H9 (cell line): ENCODE measurements around the gene DAP3. TPM values are rescaled to one million over a fixed set of nuclear protein-coding genes. Genes with fewer than 3 reads are reported as not detected.
"Not testable (repeated sequence)": the region's sequence is repeated elsewhere in the genome, so short reads cannot be mapped to it uniquely, and the experiment has no call there.

ENCODE experiments used
- DNase-seq: peaks from one replicate; pipeline ENCODE4 v3.0.0-alpha.2; 2017
- H2AFZ ChIP-seq: one replicate; pipeline ENCODE4 v1.6.1; 2013; ENCODE audit warnings: mild to moderate bottlenecking, low read length, control low read depth, moderate library complexity
- H2AK5ac ChIP-seq: 2 replicates; pipeline ENCODE4 v1.6.1; 2013; ENCODE audit warnings: low read length, control low read depth, mixed read lengths; ENCODE audit not compliant: insufficient read length
- H2BK120ac ChIP-seq: one replicate; pipeline ENCODE4 v1.6.1; 2013; ENCODE audit warnings: low read depth, mild to moderate bottlenecking, low read length, control low read depth, inconsistent platforms; ENCODE audit not compliant: poor library complexity, severe bottlenecking
- H2BK12ac ChIP-seq: 2 replicates; pipeline ENCODE4 v1.6.1; 2013; ENCODE audit warnings: low read length, control low read depth, mixed read lengths, low read depth; ENCODE audit not compliant: insufficient read length
- H2BK15ac ChIP-seq: 2 replicates; pipeline ENCODE4 v1.6.1; 2013; ENCODE audit warnings: low read depth, low read length, control low read depth
- H2BK20ac ChIP-seq: one replicate; pipeline ENCODE4 v1.6.1; 2013; ENCODE audit warnings: low read depth, mild to moderate bottlenecking, low read length, control low read depth, inconsistent platforms; ENCODE audit not compliant: poor library complexity, severe bottlenecking
- H2BK5ac ChIP-seq: 2 replicates; pipeline ENCODE4 v1.6.1; 2013; ENCODE audit warnings: low read length, control low read depth, mixed read lengths; ENCODE audit not compliant: insufficient read length
- H3K14ac ChIP-seq: 2 replicates; pipeline ENCODE4 v1.6.1; 2013; ENCODE audit warnings: low read length, control low read depth; ENCODE audit not compliant: insufficient read depth
- H3K18ac ChIP-seq: 2 replicates; pipeline ENCODE4 v1.6.1; 2013; ENCODE audit warnings: low read depth, mild to moderate bottlenecking, mixed read lengths, low read length, control low read depth; ENCODE audit not compliant: insufficient read length
- H3K23ac ChIP-seq: 2 replicates; pipeline ENCODE4 v1.6.1; 2013; ENCODE audit warnings: low read length, control low read depth, mixed read lengths, low read depth; ENCODE audit not compliant: insufficient read length
- H3K23me2 ChIP-seq: 2 replicates; pipeline ENCODE4 v1.6.1; 2013; ENCODE audit warnings: low read depth, mild to moderate bottlenecking, mixed read lengths, low read length, control low read depth; ENCODE audit not compliant: insufficient read length, poor library complexity, severe bottlenecking
- H3K27ac ChIP-seq: 2 replicates; pipeline ENCODE4 v1.5.1; 2013; ENCODE audit warnings: low read length, control low read depth, mixed read lengths, low read depth; ENCODE audit not compliant: insufficient read length
- H3K27me3 ChIP-seq: 2 replicates; pipeline ENCODE4 v1.6.1; 2013; ENCODE audit warnings: low read length, control low read depth, inconsistent platforms; ENCODE audit not compliant: insufficient read depth
- H3K4ac ChIP-seq: 2 replicates; pipeline ENCODE4 v1.6.1; 2013; ENCODE audit warnings: low read depth, mild to moderate bottlenecking, control low read depth, inconsistent platforms, low read length, moderate library complexity
- H3K4me1 ChIP-seq: 2 replicates; pipeline ENCODE4 v1.6.1; 2013; ENCODE audit warnings: low read length, control low read depth, inconsistent platforms; ENCODE audit not compliant: insufficient read depth
- H3K4me2 ChIP-seq: 2 replicates; pipeline ENCODE4 v1.6.1; 2013; ENCODE audit warnings: low read length, control low read depth, mixed read lengths; ENCODE audit not compliant: insufficient read length, insufficient read depth
- H3K56ac ChIP-seq: 2 replicates; pipeline ENCODE4 v1.6.1; 2013; ENCODE audit warnings: low read depth, mild to moderate bottlenecking, mixed read lengths, low read length, control low read depth; ENCODE audit not compliant: insufficient read length
- H3K79me1 ChIP-seq: 2 replicates; pipeline ENCODE4 v1.6.1; 2013; ENCODE audit warnings: low read depth, mild to moderate bottlenecking, moderate library complexity, low read length, control low read depth, inconsistent platforms; ENCODE audit not compliant: insufficient read depth, poor library complexity, severe bottlenecking
- H3K79me2 ChIP-seq: 2 replicates; pipeline ENCODE4 v1.6.1; 2013; ENCODE audit warnings: low read length, control low read depth, inconsistent platforms; ENCODE audit not compliant: insufficient read depth
- H3K9ac ChIP-seq: 2 replicates; pipeline ENCODE4 v1.6.1; 2013; ENCODE audit warnings: low read length, control low read depth, mixed read lengths; ENCODE audit not compliant: insufficient read length; ENCODE audit errors: extremely low read depth
- H3K9me3 ChIP-seq: one replicate; pipeline ENCODE4 v1.6.1; 2013; ENCODE audit warnings: low read depth, low read length, inconsistent platforms; ENCODE audit not compliant: control insufficient read depth
- H3T11ph ChIP-seq: one replicate; pipeline ENCODE4 v1.6.1; 2013; ENCODE audit warnings: mild to moderate bottlenecking, low read length, control low read depth, inconsistent platforms
- H4K20me1 ChIP-seq: one replicate; pipeline ENCODE4 v1.6.1; 2013; ENCODE audit not compliant: control insufficient read depth, insufficient read length, insufficient read depth
- H4K5ac ChIP-seq: 2 replicates; pipeline ENCODE4 v1.6.1; 2013; ENCODE audit warnings: low read depth, mild to moderate bottlenecking, mixed read lengths, low read length, control low read depth; ENCODE audit not compliant: insufficient read length
- H4K8ac ChIP-seq: replicated peaks from 2 replicates; pipeline ENCODE4 v1.6.1; 2013; ENCODE audit warnings: low read length, control low read depth, mixed read lengths, low read depth; ENCODE audit not compliant: insufficient read length
- H4K91ac ChIP-seq: 2 replicates; pipeline ENCODE4 v1.6.1; 2013; ENCODE audit warnings: low read depth, mild to moderate bottlenecking, moderate library complexity, mixed read lengths, low read length, control low read depth; ENCODE audit not compliant: insufficient read length
- H3K27ac Mint-ChIP-seq, 3 experiments: 2 replicates in 2 of 3; 3 replicates in 1 of 3; pipeline ENCODE4 v1.8.0; 2020 to 2021; ENCODE audit warnings: mixed read lengths in 3 of 3, mild to moderate bottlenecking in 1 of 3, moderate library complexity in 1 of 3
- H3K27me3 Mint-ChIP-seq: 2 replicates; pipeline ENCODE4 v1.8.0; 2021; ENCODE audit warnings: low read depth, mild to moderate bottlenecking, moderate library complexity, mixed read lengths
- H3K36me3 Mint-ChIP-seq, 3 experiments: 2 replicates in 2 of 3; 3 replicates in 1 of 3; pipeline ENCODE4 v1.8.0; 2020 to 2021; ENCODE audit warnings: low read depth in 3 of 3, mixed read lengths in 3 of 3; ENCODE audit not compliant: insufficient read depth in 1 of 3
- H3K4me1 Mint-ChIP-seq, 2 experiments: 2 replicates each; pipeline ENCODE4 v1.8.0; 2020; ENCODE audit warnings: mixed read lengths in 2 of 2
- H3K4me3 Mint-ChIP-seq, 2 experiments: 2 replicates in 1 of 2; 3 replicates in 1 of 2; pipeline ENCODE4 v1.8.0; 2020 to 2021; ENCODE audit warnings: mild to moderate bottlenecking in 2 of 2, mixed read lengths in 2 of 2, moderate library complexity in 1 of 2
- H3K9me3 Mint-ChIP-seq, 2 experiments: 2 replicates in 1 of 2; 3 replicates in 1 of 2; pipeline ENCODE4 v1.8.0; 2020; ENCODE audit warnings: mild to moderate bottlenecking in 2 of 2, mixed read lengths in 2 of 2, moderate library complexity in 1 of 2
- WGBS: extraction: QIAGEN DNeasy Blood & Tissue Kit; methylation state at CpG from one replicate; pipeline ENCODE4 v1.1.7; 2013; ENCODE audit warnings: missing lambda C conversion rate, low lambda C conversion rate, mixed read lengths; ENCODE audit not compliant: insufficient read length; ENCODE audit errors: extremely low coverage; 5-methylcytosine and 5-hydroxymethylcytosine counted together
- total RNA-seq: library from RNA; stranded (reverse); gene quantifications from 2 replicates; pipeline ENCODE4 v1.2.1, GENCODE V29; 2021

Gene DAP3
- total RNA-seq, 1 experiment from 2014 or later, result 114 TPM

DNA sequence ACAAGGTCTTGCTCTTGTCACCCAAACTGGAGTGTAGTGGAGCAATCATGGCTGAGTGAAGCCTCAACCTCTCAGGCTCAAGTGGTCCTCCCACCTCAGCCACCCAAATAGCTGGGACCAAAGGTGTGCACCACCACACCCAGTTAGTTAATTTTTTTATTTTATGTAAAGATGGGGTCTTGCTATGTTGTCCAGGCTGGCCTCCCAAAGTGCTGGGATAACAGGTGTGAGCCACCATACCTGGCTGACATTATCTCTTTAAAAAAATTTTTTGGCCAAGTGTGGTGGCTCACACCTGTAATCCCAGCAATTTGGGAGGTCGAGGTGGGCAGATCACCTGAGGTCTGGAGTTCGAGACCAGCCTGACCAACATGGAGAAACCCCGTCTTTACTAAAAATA is 70.1 kb downstream of the DAP3 start:
- not testable (repeated sequence) for H3T11ph ChIP-seq, H3K4me3 Mint-ChIP-seq, H3K23me2 ChIP-seq, H2AFZ ChIP-seq, H3K56ac ChIP-seq, H3K14ac ChIP-seq, H3K18ac ChIP-seq, H2BK15ac ChIP-seq, H3K79me1 ChIP-seq, H2BK120ac ChIP-seq, DNase-seq, H2AK5ac ChIP-seq, H3K27me3 Mint-ChIP-seq, H4K91ac ChIP-seq, H2BK20ac ChIP-seq, H4K20me1 ChIP-seq, H3K4me2 ChIP-seq, H3K4me1 ChIP-seq, H4K8ac ChIP-seq, H4K5ac ChIP-seq, H2BK12ac ChIP-seq, H3K27ac Mint-ChIP-seq, H3K23ac ChIP-seq, H3K79me2 ChIP-seq, H3K27ac ChIP-seq, H3K27me3 ChIP-seq, H2BK5ac ChIP-seq, H3K9ac ChIP-seq, H3K4ac ChIP-seq, H3K9me3 Mint-ChIP-seq, H3K9me3 ChIP-seq
- H3K4me1 Mint-ChIP-seq, result peaks cover 6 to 13% of the 10 kb centered on the region in 2 experiments; a peak in 3 of 4 replicates
- WGBS, result no CpG with 5 or more reads among the region's 3 CpGs
- H3K36me3 Mint-ChIP-seq, result peaks cover 29 to 84% (median 61%) of the 10 kb centered on the region in 3 experiments; a peak in 6 of 7 replicates
